ENCODE data around the gene ZNF32. TPM values are rescaled to one million over a fixed set of nuclear protein-coding genes. Genes with fewer than 3 reads are reported as not detected.

Gene ZNF32
- total RNA-seq, 1 donor from 2014 or later = 45.1 TPM

- no peaks in the 10 kb centered on the region for H3K9me3 ChIP-seq (replicated peaks)
- no peak for DNase-seq
- intact Hi-C loops (cut with micrococcal nuclease) = no loop called here
- H3K27ac ChIP-seq (replicated peaks) = no peak overlapping the region
- no peaks in the 10 kb centered on the region for H3K36me3 ChIP-seq
- no peak overlapping the region for H3K4me3 ChIP-seq
- H3K27me3 ChIP-seq (ENCODE audit: low read depth) = no peaks in the 10 kb centered on the region
- peaks cover 20% of the 10 kb centered on the region for H3K4me1 ChIP-seq
- no peak for TF ChIP-seq CTCF (IDR thresholded peaks at IDR 0.05; ENCODE audit: borderline replicate concordance)
Measured at GRCh38 chr10:43676901-43677300, 28.2 kb upstream of the ZNF32 start.

- H3K27ac ChIP-seq (replicated peaks) = no peak overlapping the region
- intact Hi-C loops (cut with micrococcal nuclease) = no loop called here
- H3K36me3 ChIP-seq = no peaks in the 10 kb centered on the region
- no peak overlapping the region for H3K4me3 ChIP-seq
- H3K9me3 ChIP-seq (replicated peaks) = no peaks in the 10 kb centered on the region
- no peak for TF ChIP-seq CTCF (IDR thresholded peaks at IDR 0.05; ENCODE audit: borderline replicate concordance)
- H3K4me1 ChIP-seq = peaks cover 21% of the 10 kb centered on the region
- H3K27me3 ChIP-seq (ENCODE audit: low read depth) = peaks cover under 1% of the 10 kb centered on the region
- no peak for DNase-seq
Measured at GRCh38 chr10:43676331-43676730, 27.6 kb upstream of the ZNF32 start.

GRCh38 chr10:43674553-43675210 is 26.0 kb upstream of the ZNF32 start:
- H3K27me3 ChIP-seq (ENCODE audit: low read depth) = peaks cover 14% of the 10 kb centered on the region
- H3K9me3 ChIP-seq (replicated peaks) = no peaks in the 10 kb centered on the region
- TF ChIP-seq CTCF (IDR thresholded peaks at IDR 0.05; ENCODE audit: borderline replicate concordance) = no peak
- no peak overlapping the region for H3K4me3 ChIP-seq
- intact Hi-C loops (cut with micrococcal nuclease) = loop anchor here (5.0 kb wide), 2 partner anchors 713 to 1188 kb away; partner anchors contain the start of gene CXCL12
- peak overlapping the region; percentile 3 for H3K27ac ChIP-seq (replicated peaks)
- no peak for DNase-seq
- no peaks in the 10 kb centered on the region for H3K36me3 ChIP-seq
- H3K4me1 ChIP-seq = peaks cover 13% of the 10 kb centered on the region

GRCh38 chr10:43673471-43673870 is 24.8 kb upstream of the ZNF32 start:
- DNase-seq = no peak
- no peak overlapping the region for H3K27ac ChIP-seq (replicated peaks)
- TF ChIP-seq CTCF (IDR thresholded peaks at IDR 0.05; ENCODE audit: borderline replicate concordance) = no peak
- intact Hi-C loops (cut with micrococcal nuclease) = loop anchor here (5.0 kb wide), 2 partner anchors 714 to 1189 kb away; partner anchors contain the start of gene CXCL12
- H3K9me3 ChIP-seq (replicated peaks) = no peaks in the 10 kb centered on the region
- H3K4me3 ChIP-seq = no peak overlapping the region
- H3K36me3 ChIP-seq = no peaks in the 10 kb centered on the region
- peaks cover 24% of the 10 kb centered on the region for H3K27me3 ChIP-seq (ENCODE audit: low read depth)
- H3K4me1 ChIP-seq = peaks cover 7% of the 10 kb centered on the region

GRCh38 chr10:43671659-43672531 is 23.2 kb upstream of the ZNF32 start:
- H3K36me3 ChIP-seq = no peaks in the 10 kb centered on the region
- peak overlapping the region; percentile 15 for H3K27ac ChIP-seq (replicated peaks)
- intact Hi-C loops (cut with micrococcal nuclease) = loop anchor here (5.0 kb wide), 2 partner anchors 715 to 1190 kb away; partner anchors contain the start of gene CXCL12
- TF ChIP-seq CTCF (IDR thresholded peaks at IDR 0.05; ENCODE audit: borderline replicate concordance) = peak; percentile 83
- H3K4me3 ChIP-seq = no peak overlapping the region
- H3K9me3 ChIP-seq (replicated peaks) = no peaks in the 10 kb centered on the region
- DNase-seq = no peak
- H3K27me3 ChIP-seq (ENCODE audit: low read depth) = peaks cover 39% of the 10 kb centered on the region
- peaks cover 15% of the 10 kb centered on the region for H3K4me1 ChIP-seq

Data from left ventricle myocardium inferior (tissue), 1 donor.